Vagina (tissue), 2 donors: ENCODE results near the gene RGPD8.

Experiments
- POLR2AphosphoS5 ChIP-seq, 2 donors: sonication (generic); formaldehyde crosslinking; IDR thresholded peaks; one replicate each; pipeline ENCODE4 v1.9.0; 2017; ENCODE audit warnings: antibody characterized with exemption in 2 of 2, mild to moderate bottlenecking in 2 of 2, low read depth in 1 of 2; ENCODE audit not compliant: insufficient read depth in 1 of 2
- TF ChIP-seq, protein P1 (sequence below), 3 experiments: fragments of 450-650 bp in 2 of 3; fragments of 200-600 bp in 1 of 3; sonication (generic) in 1 of 3; IDR thresholded peaks; one replicate each; pipeline ENCODE4 v1.5.1; 2017 to 2019; ENCODE audit warnings: antibody characterized with exemption in 3 of 3, mild to moderate bottlenecking in 2 of 3, moderate library complexity in 2 of 3

DNA sequence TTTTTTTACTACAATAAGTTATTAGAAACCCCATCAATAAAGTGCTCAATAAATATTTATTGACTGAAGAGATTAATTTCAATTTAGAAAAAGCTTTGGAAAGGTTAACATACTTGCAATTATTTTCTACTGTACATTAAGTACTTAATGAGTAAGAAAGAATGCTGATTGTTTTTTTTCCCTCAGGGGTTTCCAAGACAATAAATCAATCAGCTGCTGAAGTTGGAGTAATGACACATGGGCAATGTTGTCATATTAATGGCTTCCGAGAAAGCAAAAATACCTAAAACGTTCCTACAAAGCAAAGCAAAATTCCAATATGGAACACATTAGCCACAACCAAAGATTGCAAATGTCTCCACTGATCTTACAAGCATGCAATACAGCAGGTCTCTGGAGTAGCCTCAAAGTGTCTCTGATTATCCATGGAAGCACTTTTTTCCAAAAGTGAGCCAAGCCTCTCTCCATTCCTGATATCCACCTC is 91.3 kb downstream of the RGPD8 start:
- no peak for TF ChIP-seq POLR2AphosphoS5 (IDR thresholded peaks at IDR 0.05; ENCODE audit: insufficient read depth in 1 of 2, low read depth in 1 of 2)
- TF ChIP-seq, protein P1, sequence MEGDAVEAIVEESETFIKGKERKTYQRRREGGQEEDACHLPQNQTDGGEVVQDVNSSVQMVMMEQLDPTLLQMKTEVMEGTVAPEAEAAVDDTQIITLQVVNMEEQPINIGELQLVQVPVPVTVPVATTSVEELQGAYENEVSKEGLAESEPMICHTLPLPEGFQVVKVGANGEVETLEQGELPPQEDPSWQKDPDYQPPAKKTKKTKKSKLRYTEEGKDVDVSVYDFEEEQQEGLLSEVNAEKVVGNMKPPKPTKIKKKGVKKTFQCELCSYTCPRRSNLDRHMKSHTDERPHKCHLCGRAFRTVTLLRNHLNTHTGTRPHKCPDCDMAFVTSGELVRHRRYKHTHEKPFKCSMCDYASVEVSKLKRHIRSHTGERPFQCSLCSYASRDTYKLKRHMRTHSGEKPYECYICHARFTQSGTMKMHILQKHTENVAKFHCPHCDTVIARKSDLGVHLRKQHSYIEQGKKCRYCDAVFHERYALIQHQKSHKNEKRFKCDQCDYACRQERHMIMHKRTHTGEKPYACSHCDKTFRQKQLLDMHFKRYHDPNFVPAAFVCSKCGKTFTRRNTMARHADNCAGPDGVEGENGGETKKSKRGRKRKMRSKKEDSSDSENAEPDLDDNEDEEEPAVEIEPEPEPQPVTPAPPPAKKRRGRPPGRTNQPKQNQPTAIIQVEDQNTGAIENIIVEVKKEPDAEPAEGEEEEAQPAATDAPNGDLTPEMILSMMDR (IDR thresholded peaks at IDR 0.05), result no peak
